Adipose tissue (tissue), 3 donors: ENCODE data around the gene TNKS2. TPM values are rescaled to one million over a fixed set of nuclear protein-coding genes. Genes with fewer than 3 reads are reported as not detected.
"Not testable (repeated sequence)": the region's sequence is repeated elsewhere in the genome, so short reads cannot be mapped to it uniquely, and the experiment has no call there.

Source experiments
- H3K27ac ChIP-seq: one replicate; pipeline ENCODE4 v1.5.1; 2013; ENCODE audit warnings: low read depth, low read length
- WGBS, 3 donors: extraction: QIAGEN DNeasy Blood & Tissue Kit; methylation state at CpG; one replicate each; pipeline ENCODE4 v1.1.7; 2013; 5-methylcytosine and 5-hydroxymethylcytosine counted together
- polyA plus RNA-seq, 3 donors: library from polyadenylated mRNA; stranded (reverse); fragments of 200-250 nt; gene quantifications; one replicate each; pipeline ENCODE4 v1.2.3, GENCODE V29; 2013
- donor health status: healthy with polysubstance abuse.
- donor health status: Bipolar disorder and iron deficiency.
- donor health status: healthy.

TNKS2 gene
- polyA plus RNA-seq, 3 donors, result 9.4 to 13.5 (median 12.9) TPM

DNA sequence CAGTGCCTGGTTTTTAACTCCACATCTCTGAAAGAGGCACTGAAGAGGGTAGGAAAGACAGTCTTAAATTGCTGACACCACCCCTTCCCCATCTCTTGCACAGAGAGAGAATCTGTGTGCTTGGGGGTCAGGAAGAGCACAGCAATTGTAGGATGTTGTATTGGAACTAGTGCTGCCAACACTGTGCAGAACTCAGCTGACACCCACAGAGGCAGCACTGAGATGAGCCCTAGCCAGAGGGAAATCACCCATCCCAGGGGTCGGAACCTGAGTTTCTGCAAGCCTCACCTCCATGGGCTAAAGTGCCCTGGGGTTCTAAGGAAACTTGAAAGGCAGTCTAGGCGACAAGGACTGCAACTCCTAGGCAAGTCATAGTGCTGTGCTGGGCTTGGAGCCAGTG lies 11.0 kb upstream of the TNKS2 start:
- WGBS, 3 donors, result 93 to 100% (median 94%) methylated on average over 2 of the region's 2 CpGs
- no peak overlapping the region for H3K27ac ChIP-seq

DNA sequence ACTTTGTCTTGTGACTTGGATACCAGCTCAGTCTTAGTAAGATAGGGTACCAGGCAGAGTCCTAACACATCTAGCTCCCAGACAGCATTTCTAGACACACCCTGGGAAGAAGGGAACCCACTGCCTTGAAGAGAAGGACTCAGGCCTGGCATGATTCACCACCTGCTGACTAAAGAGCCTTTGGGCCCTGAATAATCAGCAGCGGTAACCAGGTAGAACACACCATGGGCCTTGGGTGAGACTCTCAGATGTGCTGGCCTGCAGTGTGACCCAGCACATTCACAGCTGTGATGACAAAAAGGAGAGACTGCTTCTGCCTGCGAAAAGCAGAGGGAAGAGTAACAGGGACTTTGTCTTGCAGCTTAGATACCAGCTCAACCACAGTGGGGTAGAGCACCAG lies 10.4 kb upstream of the TNKS2 start:
- WGBS, 3 donors, result 96 to 99% (median 98%) methylated on average over 2 of the region's 2 CpGs

DNA sequence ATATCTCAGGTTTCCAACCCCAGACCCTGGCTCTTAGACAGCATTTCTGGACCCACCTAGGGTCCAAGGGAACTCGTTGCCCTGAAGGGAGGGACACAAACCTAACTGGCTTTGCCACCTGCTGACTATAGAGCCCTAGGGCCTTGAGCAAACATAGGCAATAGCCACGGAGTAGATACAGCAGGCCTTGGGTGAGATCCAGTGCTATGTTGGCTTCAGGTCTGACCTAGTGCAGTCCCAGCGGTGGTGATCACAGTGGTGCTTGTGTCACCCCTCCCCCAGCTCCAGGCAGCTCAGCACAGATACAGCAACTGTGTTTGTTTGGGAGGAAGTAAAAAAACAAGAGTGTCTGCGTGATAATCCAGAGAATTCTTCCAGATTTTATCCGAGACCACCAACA lies 9.7 kb upstream of the TNKS2 start:
- 44 to 86% (median 80%) methylated on average over 5 of the region's 5 CpGs for WGBS, 3 donors
- no peak overlapping the region for H3K27ac ChIP-seq

More for the DNA sequence above, 10.4 kb upstream of the TNKS2 start:
- no peak overlapping the region for H3K27ac ChIP-seq

DNA sequence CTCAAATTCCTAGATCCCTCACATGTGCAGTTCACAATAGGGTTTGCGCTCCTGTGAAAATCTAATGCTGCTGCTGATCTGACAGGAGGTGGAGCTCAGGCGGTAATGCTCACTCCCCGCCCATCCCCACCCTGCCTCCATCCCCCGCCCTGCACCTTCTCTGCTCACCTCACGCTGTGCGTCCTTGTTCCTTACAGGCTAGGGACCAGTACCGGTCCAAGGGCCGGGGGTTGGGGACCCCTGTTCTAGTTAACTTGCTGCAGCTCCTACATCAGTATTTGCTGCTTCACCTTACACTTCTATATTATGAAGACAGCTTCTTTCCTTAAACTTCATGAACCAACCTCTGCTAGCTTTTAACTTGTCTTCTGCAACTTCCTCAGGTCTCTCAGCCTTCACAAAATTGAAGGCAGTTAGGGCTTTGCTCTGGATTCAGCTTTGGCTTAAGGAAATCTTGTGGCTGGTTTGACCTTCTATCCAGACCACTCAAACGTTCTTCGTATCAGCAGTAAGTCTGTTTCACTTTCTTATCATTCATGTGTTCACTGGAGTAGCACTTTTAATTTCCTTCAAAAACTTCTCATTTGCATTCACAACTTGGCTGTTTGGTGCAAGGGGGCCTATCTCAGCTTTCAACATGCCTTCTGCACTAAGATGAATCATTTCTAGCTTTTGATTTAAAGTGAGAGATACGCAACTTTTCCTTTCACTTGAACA lies 1.7 kb upstream of the TNKS2 start:
- 13 to 15% (median 15%) methylated on average over 11 of the region's 11 CpGs for WGBS, 3 donors
- no peak overlapping the region for H3K27ac ChIP-seq

DNA sequence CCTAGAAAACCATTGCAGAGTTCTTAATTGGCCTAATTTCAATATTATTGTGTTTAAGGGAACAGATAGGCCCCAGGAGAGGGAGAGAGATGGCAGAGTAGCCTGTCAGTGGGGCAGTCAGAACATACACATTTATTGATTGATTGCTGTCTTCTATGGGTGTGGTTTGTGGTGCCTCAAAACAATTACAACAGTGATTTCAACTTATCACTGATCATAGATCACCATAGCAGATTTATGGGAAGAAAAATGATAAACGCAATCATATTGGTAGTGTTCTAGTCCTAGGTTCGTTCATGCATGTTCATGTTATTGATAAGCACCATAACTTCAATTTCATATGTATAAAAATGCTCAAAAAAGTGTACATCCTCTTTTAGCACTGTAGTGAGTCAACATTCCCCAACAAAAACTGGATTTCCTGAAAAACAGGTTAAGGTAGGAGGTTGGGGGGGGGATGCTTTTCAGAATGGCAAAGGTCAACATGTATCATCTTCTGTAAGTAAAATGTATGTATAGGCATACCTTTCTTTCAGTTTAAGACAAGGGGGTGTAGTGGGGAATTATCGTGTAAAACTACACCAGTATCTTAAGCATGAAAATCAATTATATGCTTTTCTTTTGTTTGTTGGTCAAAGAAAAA lies 1.1 kb upstream of the TNKS2 start:
- WGBS, 3 donors, result 46 to 68% (median 54%) methylated on average over 3 of the region's 3 CpGs
- H3K27ac ChIP-seq, result no peak overlapping the region

DNA sequence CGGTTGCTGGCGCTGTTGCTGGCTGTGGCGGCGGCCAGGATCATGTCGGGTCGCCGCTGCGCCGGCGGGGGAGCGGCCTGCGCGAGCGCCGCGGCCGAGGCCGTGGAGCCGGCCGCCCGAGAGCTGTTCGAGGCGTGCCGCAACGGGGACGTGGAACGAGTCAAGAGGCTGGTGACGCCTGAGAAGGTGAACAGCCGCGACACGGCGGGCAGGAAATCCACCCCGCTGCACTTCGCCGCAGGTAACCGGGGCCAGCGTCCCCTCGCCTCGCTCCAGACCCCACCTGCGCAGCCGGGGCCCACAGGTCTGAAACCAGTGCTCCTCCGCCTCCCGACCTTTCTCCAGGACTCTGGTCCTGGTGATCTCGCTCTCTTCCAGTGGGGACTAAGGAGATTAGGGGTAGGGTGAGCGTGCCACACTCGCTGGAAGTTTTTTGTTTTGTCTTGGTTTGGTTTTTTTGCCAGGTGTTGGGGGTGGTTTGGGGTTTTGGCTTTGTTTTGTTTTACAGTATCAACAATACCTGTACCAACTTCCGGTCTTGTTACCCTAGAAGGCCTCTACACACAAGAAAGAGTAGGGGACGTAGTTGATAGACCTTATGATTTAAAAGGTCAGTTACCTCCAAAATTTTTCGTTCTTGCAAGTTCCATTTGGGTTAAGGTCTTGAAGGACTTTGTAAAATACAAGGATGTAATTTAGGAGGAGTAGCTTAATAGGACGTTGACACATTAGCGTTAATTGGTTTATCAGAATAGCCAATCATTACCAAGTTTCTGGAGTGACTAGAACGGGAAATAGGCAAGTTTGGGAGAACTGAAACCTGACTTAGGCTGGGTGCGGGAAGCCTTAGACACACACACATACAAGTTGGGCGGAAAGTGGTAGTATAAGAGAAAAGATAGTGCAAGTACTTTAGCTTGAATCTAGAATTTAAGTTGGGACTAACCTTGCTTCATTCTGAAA lies 704 bp downstream of the TNKS2 start:
- peak overlapping the region; percentile 84 for H3K27ac ChIP-seq
- 0 to 1% (median 0%) methylated on average over 45 to 54 of the region's 54 CpGs for WGBS, 3 donors

DNA sequence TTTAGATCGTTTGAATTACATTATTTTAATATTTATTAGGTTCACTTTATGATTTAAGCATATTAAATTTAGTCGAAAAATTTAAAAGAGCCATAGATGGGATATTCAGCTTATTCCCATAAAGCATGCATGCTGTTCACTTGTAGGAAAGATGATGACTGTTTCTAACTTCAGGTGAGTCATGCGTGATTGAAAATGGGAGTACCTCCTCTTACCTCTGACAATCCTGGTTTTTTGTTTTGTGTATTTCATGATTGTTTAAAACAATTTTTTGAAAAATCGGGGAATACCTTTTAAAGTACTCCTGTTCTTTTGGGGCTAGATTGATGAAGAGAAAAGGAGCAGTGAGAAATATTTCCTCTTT lies 1.4 kb downstream of the TNKS2 start:
- 7 to 27% (median 26%) methylated on average over 4 of the region's 4 CpGs for WGBS, 3 donors
- no peak overlapping the region for H3K27ac ChIP-seq

DNA sequence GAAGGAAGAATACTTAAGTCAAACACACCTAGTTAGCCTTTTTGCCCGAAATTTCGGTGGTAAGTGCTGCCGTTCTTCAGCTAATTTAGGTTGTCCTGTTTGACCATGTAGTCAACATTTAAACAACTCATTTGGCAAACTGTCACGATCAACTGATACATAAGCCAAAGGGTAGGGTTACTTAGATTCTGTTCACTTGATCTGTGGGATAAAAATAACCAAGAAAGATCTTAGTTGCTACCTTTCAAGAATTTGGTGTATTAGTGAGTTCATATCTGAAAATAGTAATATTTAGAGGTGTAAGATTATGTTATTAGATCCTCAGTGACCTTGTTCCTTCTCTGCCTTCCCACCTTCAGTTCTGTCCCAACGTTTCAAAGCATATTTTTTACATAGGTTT lies 2.0 kb downstream of the TNKS2 start:
- 15 to 57% (median 57%) methylated on average over 5 of the region's 5 CpGs for WGBS, 3 donors
- no peak overlapping the region for H3K27ac ChIP-seq

DNA sequence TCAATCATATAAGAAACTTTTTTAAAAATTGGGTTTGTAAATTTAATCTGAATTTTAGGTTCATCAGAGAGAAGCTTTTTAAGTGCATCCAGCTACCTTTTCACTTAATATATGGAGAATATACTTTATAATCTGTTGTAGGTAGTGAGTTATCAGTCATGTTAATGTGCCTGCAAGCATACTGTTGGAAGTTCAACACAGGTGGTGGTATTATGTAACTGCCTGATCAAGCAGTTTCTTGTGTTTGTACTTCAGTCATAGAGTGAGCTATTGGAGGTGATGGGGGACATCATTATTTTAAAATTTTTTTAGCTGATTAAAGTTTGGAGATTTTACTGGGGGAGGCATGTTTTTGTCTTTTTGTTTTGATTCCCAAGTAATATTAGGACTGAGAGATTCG lies 2.5 kb downstream of the TNKS2 start:
- WGBS, 3 donors, result 59 to 84% (median 67%) methylated on average over 1 of the region's 1 CpG
- no peak overlapping the region for H3K27ac ChIP-seq

DNA sequence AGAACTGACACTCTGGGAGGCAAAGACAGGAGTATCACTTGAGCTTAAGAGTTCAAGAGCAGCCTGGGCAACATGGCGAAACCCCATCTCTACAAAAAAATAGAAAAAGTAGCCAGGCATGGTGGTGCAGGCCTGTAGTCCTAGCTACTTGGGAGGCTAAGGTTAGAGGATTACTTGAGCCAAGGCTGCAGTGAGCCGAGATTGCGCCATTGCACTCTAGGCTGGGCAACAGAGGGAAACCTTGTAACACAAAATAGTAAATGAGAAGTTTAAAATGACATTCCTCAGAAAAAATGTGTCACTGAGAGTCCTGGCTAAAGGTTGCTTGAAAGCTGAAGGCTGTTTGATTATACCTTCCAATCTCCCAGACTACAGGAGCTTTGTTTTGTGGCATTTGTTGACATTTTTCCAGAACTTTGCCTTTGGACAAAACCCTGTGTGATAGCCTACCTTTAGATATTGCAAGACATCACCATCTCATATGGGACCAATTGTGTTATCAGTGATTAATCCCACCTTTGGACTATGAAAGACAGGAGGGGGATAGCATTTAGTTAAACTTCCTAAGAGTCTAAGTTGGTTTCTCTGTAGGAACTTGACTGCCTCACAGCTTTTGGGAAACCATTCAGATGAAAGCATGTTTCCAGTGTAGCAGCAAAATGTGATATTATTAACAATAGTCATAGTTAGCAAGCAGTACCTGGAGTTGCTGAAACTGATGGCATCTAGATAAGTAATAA lies 5.3 kb downstream of the TNKS2 start:
- WGBS, 3 donors, result 86 to 99% (median 94%) methylated on average over 3 of the region's 3 CpGs
- no peak overlapping the region for H3K27ac ChIP-seq

DNA sequence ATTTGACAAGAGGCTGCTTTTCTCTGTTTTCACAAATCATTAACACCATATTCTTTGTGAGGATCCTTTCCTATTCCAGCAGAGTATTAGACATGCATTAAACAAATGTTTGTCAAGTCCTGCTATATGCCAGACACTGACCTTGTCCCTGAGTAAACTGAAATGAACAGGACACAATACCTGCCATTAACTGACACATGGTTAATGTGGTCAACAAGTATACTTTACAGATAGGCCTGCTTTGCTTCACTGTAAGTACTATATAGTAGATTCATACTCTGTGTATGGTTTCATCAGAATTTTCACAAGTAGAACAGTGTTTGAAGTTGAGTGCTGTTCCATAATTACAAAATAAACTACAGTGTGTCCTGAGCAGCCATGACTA lies 5.9 kb downstream of the TNKS2 start:
- H3K27ac ChIP-seq, result no peak overlapping the region

DNA sequence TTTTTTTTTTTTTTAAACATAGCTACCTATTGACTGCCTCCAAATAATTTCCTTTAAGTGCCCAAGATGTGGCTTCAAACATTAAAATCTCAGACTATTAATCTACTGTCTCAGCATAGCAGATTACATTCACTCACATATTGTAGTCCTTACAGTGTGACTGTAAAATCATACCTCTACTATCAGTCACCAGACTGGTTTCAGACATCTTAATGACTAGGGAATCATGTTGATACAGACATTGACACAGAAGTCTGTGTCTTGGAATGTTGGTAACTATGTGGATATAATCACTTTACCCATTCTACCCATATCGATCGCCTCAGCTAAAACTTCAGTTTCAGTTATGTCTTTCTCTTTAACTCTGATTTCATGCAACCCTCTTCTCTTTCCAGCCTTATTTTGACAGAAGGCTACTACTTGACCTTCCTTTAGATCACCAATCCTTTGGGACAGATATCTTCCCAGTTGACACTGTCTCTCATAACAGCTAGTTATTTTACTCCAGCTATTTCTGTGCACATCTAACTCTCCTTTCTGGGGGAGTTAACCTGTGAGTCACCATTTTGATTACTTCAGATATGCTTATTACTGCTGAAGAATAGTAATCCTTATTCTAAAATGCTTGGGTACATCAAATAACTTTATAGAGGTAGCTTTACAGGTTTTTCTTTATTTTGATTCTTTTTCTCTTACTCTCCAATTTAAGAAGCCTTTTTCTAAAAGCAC lies 7.0 kb downstream of the TNKS2 start:
- WGBS, 3 donors, result 88 to 97% (median 94%) methylated on average over 2 of the region's 2 CpGs
- no peak overlapping the region for H3K27ac ChIP-seq

DNA sequence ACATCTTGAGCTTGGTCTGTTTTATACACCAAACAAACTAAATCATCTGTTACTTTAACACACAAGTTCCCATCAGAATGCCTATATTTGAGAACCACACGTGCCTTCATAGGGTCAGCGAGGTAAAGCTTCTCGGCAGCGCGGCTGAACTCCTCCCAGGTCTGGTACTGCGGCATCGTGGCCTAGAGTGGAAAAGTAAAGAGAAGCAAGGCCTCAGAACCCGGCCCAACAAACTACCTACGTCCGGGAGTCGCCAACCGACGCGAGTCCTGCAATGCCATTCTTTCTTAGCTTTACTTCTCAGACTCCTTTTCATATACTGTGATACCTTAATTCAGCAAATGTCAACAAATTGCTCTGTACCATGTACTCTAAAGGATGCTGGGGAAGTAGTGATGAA lies 9.0 kb downstream of the TNKS2 start:
- WGBS, 3 donors, result 96 to 99% (median 97%) methylated on average over 13 to 14 of the region's 14 CpGs
- not testable (repeated sequence) for H3K27ac ChIP-seq

DNA sequence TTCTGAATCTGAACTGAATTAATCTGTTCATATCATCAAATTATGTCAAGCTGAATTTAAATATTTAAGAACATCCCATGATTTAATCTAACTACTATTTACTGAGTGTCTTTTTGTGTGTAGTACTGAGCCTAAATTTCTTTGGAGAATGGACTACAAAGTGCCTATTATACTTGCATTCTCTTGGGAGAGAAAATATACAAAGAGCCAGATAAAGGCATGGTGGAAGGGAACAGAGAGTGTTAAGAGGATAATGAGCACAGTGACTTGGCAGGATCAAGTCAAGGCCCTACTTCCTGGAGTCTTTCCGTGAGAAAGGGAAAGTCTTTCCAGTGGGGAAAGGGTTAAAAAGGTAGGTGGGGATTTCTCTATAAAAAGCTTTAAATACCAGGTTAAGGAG lies 15.0 kb downstream of the TNKS2 start:
- no peak overlapping the region for H3K27ac ChIP-seq
- 64 to 74% (median 67%) methylated on average over 1 of the region's 1 CpG for WGBS, 3 donors

DNA sequence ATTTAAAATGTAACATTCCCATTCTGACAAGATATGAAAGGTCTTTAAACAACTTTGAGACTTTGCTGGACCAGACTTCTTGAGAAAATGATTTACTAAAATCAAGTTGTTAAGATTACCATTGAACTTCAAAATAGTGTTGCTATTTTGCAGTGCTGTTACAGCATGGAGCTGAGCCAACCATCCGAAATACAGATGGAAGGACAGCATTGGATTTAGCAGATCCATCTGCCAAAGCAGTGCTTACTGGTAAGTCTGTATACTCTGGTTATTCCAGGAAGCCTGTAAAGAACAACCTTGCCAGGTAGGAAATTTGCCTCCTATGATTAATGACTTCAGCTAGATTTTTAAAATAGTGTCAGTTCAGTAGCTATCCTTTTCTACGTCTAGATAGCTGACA lies 18.8 kb downstream of the TNKS2 start:
- no peak overlapping the region for H3K27ac ChIP-seq
- WGBS, 3 donors, result 52 to 82% (median 82%) methylated on average over 2 of the region's 2 CpGs

DNA sequence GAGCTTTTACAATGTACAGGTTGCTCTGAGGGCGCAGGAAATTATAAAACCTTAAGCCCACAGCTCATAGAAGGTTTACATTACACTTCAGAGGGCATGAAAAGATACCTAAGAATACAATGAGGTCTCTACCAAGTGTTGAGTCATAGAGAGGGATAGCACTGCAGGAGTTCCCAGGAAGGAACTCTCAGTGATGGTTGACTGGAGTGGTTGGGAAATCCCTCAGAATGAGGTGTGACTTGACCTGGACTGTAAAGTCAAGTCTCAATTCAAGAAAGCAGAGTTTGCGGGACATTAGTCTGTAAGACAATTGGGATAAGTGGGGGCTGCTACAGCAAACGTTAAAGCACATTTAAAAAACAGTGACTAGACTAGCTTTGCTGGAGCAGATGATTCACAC lies 21.9 kb downstream of the TNKS2 start:
- WGBS, 3 donors, result 73 to 92% (median 92%) methylated on average over 3 of the region's 3 CpGs
- no peak overlapping the region for H3K27ac ChIP-seq

DNA sequence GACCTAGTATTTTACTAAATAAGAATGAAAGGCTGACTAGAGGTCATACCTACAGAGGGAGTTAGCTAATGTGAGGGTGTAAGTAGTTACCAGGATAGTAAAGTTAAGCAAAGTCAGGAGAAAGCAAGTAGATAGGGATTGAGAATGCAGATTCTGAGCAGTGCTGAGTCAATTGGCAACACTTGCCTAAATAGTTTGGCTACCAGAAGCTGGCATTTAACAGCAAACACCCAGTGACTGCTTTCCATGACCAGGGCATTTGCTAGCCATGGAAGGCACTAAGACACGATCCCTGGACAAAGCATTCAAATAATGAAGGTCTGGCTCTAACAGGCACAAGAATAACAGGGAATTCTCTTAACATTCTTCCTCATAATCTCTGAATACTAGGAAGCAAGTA lies 25.9 kb downstream of the TNKS2 start:
- no peak overlapping the region for H3K27ac ChIP-seq
- WGBS, 3 donors, result 95 to 100% (median 98%) methylated on average over 1 of the region's 1 CpG

DNA sequence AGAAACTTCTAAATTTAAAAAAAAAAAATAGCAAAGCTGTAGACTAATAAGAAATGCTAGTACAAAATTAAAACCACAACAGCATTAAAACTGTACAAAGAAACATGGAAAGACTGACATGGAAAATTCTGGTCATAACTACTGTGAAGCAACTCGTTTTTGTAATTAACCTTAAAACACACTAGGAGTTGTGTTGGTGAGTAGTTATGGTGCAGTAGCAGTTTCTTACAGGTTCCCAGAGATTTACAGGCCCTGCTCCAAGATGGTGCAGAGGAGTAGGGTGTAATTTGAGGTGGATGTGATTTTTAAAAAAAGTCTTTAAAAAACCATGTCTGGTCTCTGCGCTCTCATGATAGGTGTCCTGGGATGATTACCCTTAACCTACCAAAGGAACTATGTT lies 31.0 kb downstream of the TNKS2 start:
- no peak overlapping the region for H3K27ac ChIP-seq
- WGBS, 3 donors, result 81 to 85% (median 81%) methylated on average over 2 of the region's 2 CpGs
